Activated naive CD4-positive, alpha-beta T cell treated with anti-CD3 and anti-CD28 coated beads for 36 hours (primary cell): Measurements from ENCODE around the gene FBLN1. TPM values are rescaled to one million over a fixed set of nuclear protein-coding genes. Genes with fewer than 3 reads are reported as not detected.
"Not testable (repeated sequence)": the region's sequence is repeated elsewhere in the genome, so short reads cannot be mapped to it uniquely, and the experiment has no call there.

Experiments
- CTCF ChIA-PET: fragments of 350-600 bp; sonication (Branson Sonifier 250); formaldehyde crosslinking; loops from one replicate; lab custom pipeline; 2021; ENCODE audit warnings: antibody characterized with exemption; lab: Charles Lee
- DNase-seq: peaks from one replicate; pipeline ENCODE4 v3.0.0-alpha.2; 2020
- H3K27ac Mint-ChIP-seq: one replicate; pipeline ENCODE4 v1.8.0; 2021; ENCODE audit warnings: mild to moderate bottlenecking, mixed read lengths
- H3K27me3 Mint-ChIP-seq: one replicate; pipeline ENCODE4 v1.8.0; 2021; ENCODE audit warnings: low read depth, mixed read lengths
- H3K36me3 Mint-ChIP-seq: one replicate; pipeline ENCODE4 v1.8.0; 2021; ENCODE audit warnings: low read depth, mixed read lengths
- H3K4me1 Mint-ChIP-seq: one replicate; pipeline ENCODE4 v1.8.0; 2021; ENCODE audit warnings: low read depth, mixed read lengths
- H3K4me3 Mint-ChIP-seq: one replicate; pipeline ENCODE4 v1.8.0; 2021; ENCODE audit warnings: mild to moderate bottlenecking, moderate library complexity, mixed read lengths
- H3K9me3 Mint-ChIP-seq: one replicate; pipeline ENCODE4 v1.8.0; 2021; ENCODE audit warnings: mixed read lengths
- intact Hi-C: fragments of 100-400 bp; cut with micrococcal nuclease; formaldehyde crosslinking; loops from one replicate; pipeline ENCODE4 v1.15.1; 2023
- total RNA-seq, 2 experiments: library from RNA; stranded (reverse); gene quantifications; one replicate each; pipeline ENCODE4 v1.2.3, GENCODE V29; 2021

FBLN1 gene
- total RNA-seq, 2 experiments from 2014 or later, result not detected

GRCh38 chr22:45480717-45481116 is 22.0 kb upstream of the FBLN1 start:
- Mint-ChIP-seq H3K27ac (no peak overlapping the region), H3K9me3 (no peaks in the 10 kb centered on the region)

GRCh38 chr22:45481661-45482060 is 21.0 kb upstream of the FBLN1 start:
- Mint-ChIP-seq H3K9me3 (no peaks in the 10 kb centered on the region), H3K27me3 (no peaks in the 10 kb centered on the region), H3K4me1 (no peaks in the 10 kb centered on the region), H3K27ac (no peak overlapping the region), H3K4me3 (no peak overlapping the region), H3K36me3 (no peaks in the 10 kb centered on the region)
- intact Hi-C loops, result no loop called here
- CTCF ChIA-PET, result interaction anchor here (0.6 to 0.7 kb wide), 3 partner anchors 20 to 171 kb away, joined by 3 read pairs; no protein-coding TSS in a partner anchor
- DNase-seq, result no peak

More at GRCh38 chr22:45480717-45481116, 22.0 kb upstream of the FBLN1 start:
- intact Hi-C loops, result no loop called here
- no peaks in the 10 kb centered on the region for H3K36me3 Mint-ChIP-seq
- DNase-seq, result no peak
- H3K27me3 Mint-ChIP-seq, result no peaks in the 10 kb centered on the region
- H3K4me3 Mint-ChIP-seq, result no peak overlapping the region
- no peaks in the 10 kb centered on the region for H3K4me1 Mint-ChIP-seq
- CTCF ChIA-PET, result no interaction called here

- no peak overlapping the region for H3K27ac Mint-ChIP-seq
- H3K4me3 Mint-ChIP-seq, result no peak overlapping the region
- H3K9me3 Mint-ChIP-seq, result no peaks in the 10 kb centered on the region
- CTCF ChIA-PET, result interaction anchor here (0.6 to 0.7 kb wide), 2 partner anchors 21 to 170 kb away, joined by 3 read pairs; no protein-coding TSS in a partner anchor
- no peaks in the 10 kb centered on the region for H3K4me1 Mint-ChIP-seq
- no peaks in the 10 kb centered on the region for H3K36me3 Mint-ChIP-seq
- intact Hi-C loops, result no loop called here
- DNase-seq, result no peak
- H3K27me3 Mint-ChIP-seq, result no peaks in the 10 kb centered on the region
These were observed 20.5 kb upstream of the FBLN1 start for GRCh38 chr22:45482169-45482568.

- no peak overlapping the region for H3K27ac Mint-ChIP-seq
- H3K9me3 Mint-ChIP-seq, result no peaks in the 10 kb centered on the region
- DNase-seq, result no peak
- no peak overlapping the region for H3K4me3 Mint-ChIP-seq
- H3K4me1 Mint-ChIP-seq, result no peaks in the 10 kb centered on the region
- no peaks in the 10 kb centered on the region for H3K36me3 Mint-ChIP-seq
- intact Hi-C loops, result no loop called here
- CTCF ChIA-PET, result no interaction called here
- H3K27me3 Mint-ChIP-seq, result no peaks in the 10 kb centered on the region
These were observed 19.4 kb upstream of the FBLN1 start for GRCh38 chr22:45483319-45483718.

GRCh38 chr22:45483918-45484499 is 18.7 kb upstream of the FBLN1 start:
- intact Hi-C loops, result no loop called here
- CTCF ChIA-PET, result no interaction called here
- H3K9me3 Mint-ChIP-seq, result no peaks in the 10 kb centered on the region
- H3K27me3 Mint-ChIP-seq, result no peaks in the 10 kb centered on the region
- no peak overlapping the region for H3K27ac Mint-ChIP-seq
- H3K4me1 Mint-ChIP-seq, result no peaks in the 10 kb centered on the region
- no peak overlapping the region for H3K4me3 Mint-ChIP-seq
- DNase-seq, result no peak
- no peaks in the 10 kb centered on the region for H3K36me3 Mint-ChIP-seq

- H3K27me3 Mint-ChIP-seq, result no peaks in the 10 kb centered on the region
- CTCF ChIA-PET, result no interaction called here
- intact Hi-C loops, result no loop called here
These were observed 17.9 kb upstream of the FBLN1 start for GRCh38 chr22:45484742-45485141.

GRCh38 chr22:45485261-45485660 is 17.4 kb upstream of the FBLN1 start:
- intact Hi-C loops, result no loop called here
- Mint-ChIP-seq H3K36me3 (no peaks in the 10 kb centered on the region), H3K4me1 (no peaks in the 10 kb centered on the region), H3K27ac (no peak overlapping the region), H3K27me3 (no peaks in the 10 kb centered on the region), H3K9me3 (no peaks in the 10 kb centered on the region), H3K4me3 (no peak overlapping the region)
- no peak for DNase-seq
- CTCF ChIA-PET, result no interaction called here

More at GRCh38 chr22:45484742-45485141, 17.9 kb upstream of the FBLN1 start:
- Mint-ChIP-seq H3K4me3 (no peak overlapping the region), H3K9me3 (no peaks in the 10 kb centered on the region), H3K27ac (no peak overlapping the region), H3K4me1 (no peaks in the 10 kb centered on the region), H3K36me3 (no peaks in the 10 kb centered on the region)
- no peak for DNase-seq

- H3K27ac Mint-ChIP-seq, result no peak overlapping the region
- CTCF ChIA-PET, result no interaction called here
- intact Hi-C loops, result no loop called here
These were observed 13.8 kb upstream of the FBLN1 start for GRCh38 chr22:45488764-45489370.

GRCh38 chr22:45490836-45491235 is 11.8 kb upstream of the FBLN1 start:
- no peaks in the 10 kb centered on the region for H3K36me3 Mint-ChIP-seq
- no peak overlapping the region for H3K27ac Mint-ChIP-seq
- peaks cover 3% of the 10 kb centered on the region for H3K27me3 Mint-ChIP-seq
- CTCF ChIA-PET, result no interaction called here
- no peak for DNase-seq
- H3K9me3 Mint-ChIP-seq, result no peaks in the 10 kb centered on the region
- intact Hi-C loops, result no loop called here
- H3K4me3 Mint-ChIP-seq, result no peak overlapping the region
- H3K4me1 Mint-ChIP-seq, result no peaks in the 10 kb centered on the region

More at GRCh38 chr22:45488764-45489370, 13.8 kb upstream of the FBLN1 start:
- H3K36me3 Mint-ChIP-seq, result no peaks in the 10 kb centered on the region
- no peaks in the 10 kb centered on the region for H3K4me1 Mint-ChIP-seq
- no peaks in the 10 kb centered on the region for H3K9me3 Mint-ChIP-seq
- no peak overlapping the region for H3K4me3 Mint-ChIP-seq
- H3K27me3 Mint-ChIP-seq, result peaks cover 3% of the 10 kb centered on the region
- DNase-seq, result no peak

- no peaks in the 10 kb centered on the region for H3K9me3 Mint-ChIP-seq
- intact Hi-C loops, result no loop called here
- no peaks in the 10 kb centered on the region for H3K4me1 Mint-ChIP-seq
- H3K36me3 Mint-ChIP-seq, result no peaks in the 10 kb centered on the region
- no peak overlapping the region for H3K27ac Mint-ChIP-seq
- peaks cover 12% of the 10 kb centered on the region for H3K27me3 Mint-ChIP-seq
- no peak for DNase-seq
- CTCF ChIA-PET, result no interaction called here
- no peak overlapping the region for H3K4me3 Mint-ChIP-seq
These were observed 10.8 kb upstream of the FBLN1 start for GRCh38 chr22:45491841-45492240.

- H3K4me1 Mint-ChIP-seq, result no peaks in the 10 kb centered on the region
- CTCF ChIA-PET, result interaction anchor here (0.6 kb wide), 1 partner anchor 81 kb away, joined by 3 read pairs; no protein-coding TSS in a partner anchor
- no peaks in the 10 kb centered on the region for H3K36me3 Mint-ChIP-seq
- no peak overlapping the region for H3K4me3 Mint-ChIP-seq
- peaks cover 15% of the 10 kb centered on the region for H3K27me3 Mint-ChIP-seq
- H3K9me3 Mint-ChIP-seq, result no peaks in the 10 kb centered on the region
- DNase-seq, result no peak
- intact Hi-C loops, result no loop called here
- H3K27ac Mint-ChIP-seq, result no peak overlapping the region
These were observed 9.4 kb upstream of the FBLN1 start for GRCh38 chr22:45493286-45493771.

GRCh38 chr22:45494306-45494705 is 8.4 kb upstream of the FBLN1 start:
- H3K4me3 Mint-ChIP-seq, H3K4me1 Mint-ChIP-seq, H3K9me3 Mint-ChIP-seq, H3K27ac Mint-ChIP-seq, DNase-seq, intact Hi-C loops, H3K36me3 Mint-ChIP-seq, CTCF ChIA-PET: not testable (repeated sequence)
- peaks cover 16% of the 10 kb centered on the region for H3K27me3 Mint-ChIP-seq

GRCh38 chr22:45495616-45496015 is 7.1 kb upstream of the FBLN1 start:
- H3K36me3 Mint-ChIP-seq, H3K4me1 Mint-ChIP-seq, H3K9me3 Mint-ChIP-seq, CTCF ChIA-PET, DNase-seq, H3K27ac Mint-ChIP-seq, H3K4me3 Mint-ChIP-seq: not testable (repeated sequence)
- intact Hi-C loops, result loop anchor here (1.0 kb wide), 1 partner anchor 11 kb away; no protein-coding TSS in a partner anchor
- H3K27me3 Mint-ChIP-seq, result peaks cover 21% of the 10 kb centered on the region
